IPS-20b (cell line): ENCODE results near the gene EFNB1.
"Not testable (repeated sequence)": the region's sequence is repeated elsewhere in the genome, so short reads cannot be mapped to it uniquely, and the experiment has no call there.

Experiments used
- H3K27ac ChIP-seq: one replicate; pipeline ENCODE4 v1.5.1; 2013; ENCODE audit warnings: low read length
- H3K27me3 ChIP-seq: 2 replicates; pipeline ENCODE4 v1.6.1; 2013; ENCODE audit warnings: mild to moderate bottlenecking, low read length, inconsistent platforms; ENCODE audit not compliant: insufficient read depth
- H3K36me3 ChIP-seq: 2 replicates; pipeline ENCODE4 v1.6.1; 2013; ENCODE audit warnings: low read depth, mild to moderate bottlenecking, inconsistent platforms, low read length, moderate library complexity; ENCODE audit not compliant: insufficient read depth
- H3K4me1 ChIP-seq: 2 replicates; pipeline ENCODE4 v1.6.1; 2013; ENCODE audit warnings: mild to moderate bottlenecking, control low read depth, inconsistent platforms, low read length, moderate library complexity; ENCODE audit not compliant: insufficient read depth
- H3K4me3 ChIP-seq: 2 replicates; pipeline ENCODE4 v1.5.1; 2013; ENCODE audit warnings: mild to moderate bottlenecking, low read length, inconsistent platforms
- H3K9ac ChIP-seq: 2 replicates; pipeline ENCODE4 v1.6.1; 2013; ENCODE audit warnings: low read depth, mild to moderate bottlenecking, inconsistent platforms, low read length, moderate library complexity
- H3K9me3 ChIP-seq: 2 replicates; pipeline ENCODE4 v1.6.1; 2013; ENCODE audit warnings: mild to moderate bottlenecking, low read depth, low read length, inconsistent platforms; ENCODE audit not compliant: insufficient read depth

The EFNB1 gene

GRCh38 chrX:68828740-68829581, at the start of gene EFNB1:
Gene EFNB1 (plus strand): TSS chrX:68829021. CDS start chrX:68829777, 756 bp downstream.
- H3K27me3 ChIP-seq = peaks cover 95% of the 10 kb centered on the region
- no peak within 1 kb of the TSS for H3K27ac ChIP-seq
- H3K4me1 ChIP-seq = peaks cover 6% of the 10 kb centered on the region; the same call in 1 of the 2 replicates
- H3K4me3 ChIP-seq = peak within 1 kb of the TSS; percentile 72
- H3K36me3 ChIP-seq = no peaks in the 10 kb centered on the region
- no peaks in the 10 kb centered on the region for H3K9me3 ChIP-seq
- H3K9ac ChIP-seq = peak within 1 kb of the TSS; percentile 61; the same call in 1 of the 2 replicates

GRCh38 chrX:68781295-68781694, 47.5 kb upstream of the EFNB1 start:
- H3K4me1 ChIP-seq, H3K9me3 ChIP-seq, H3K27me3 ChIP-seq, H3K9ac ChIP-seq, H3K4me3 ChIP-seq, H3K27ac ChIP-seq, H3K36me3 ChIP-seq: not testable (repeated sequence)

- no peak overlapping the region for H3K27ac ChIP-seq
- H3K9ac ChIP-seq = no peak overlapping the region
- no peaks in the 10 kb centered on the region for H3K36me3 ChIP-seq
- no peak overlapping the region for H3K4me3 ChIP-seq
- H3K9me3 ChIP-seq = no peaks in the 10 kb centered on the region
- no peaks in the 10 kb centered on the region for H3K4me1 ChIP-seq
- no peaks in the 10 kb centered on the region for H3K27me3 ChIP-seq
Observed at GRCh38 chrX:68784816-68785215, 44.0 kb upstream of the EFNB1 start.

GRCh38 chrX:68786581-68786980, 42.2 kb upstream of the EFNB1 start:
- not testable (repeated sequence) for H3K9me3 ChIP-seq, H3K27ac ChIP-seq, H3K27me3 ChIP-seq, H3K4me3 ChIP-seq, H3K9ac ChIP-seq, H3K36me3 ChIP-seq, H3K4me1 ChIP-seq

- H3K27ac ChIP-seq = no peak overlapping the region
- no peaks in the 10 kb centered on the region for H3K4me1 ChIP-seq
- H3K27me3 ChIP-seq = no peaks in the 10 kb centered on the region
- H3K4me3 ChIP-seq = no peak overlapping the region
- H3K9ac ChIP-seq = no peak overlapping the region
- H3K9me3 ChIP-seq = no peaks in the 10 kb centered on the region
- H3K36me3 ChIP-seq = no peaks in the 10 kb centered on the region
Observed at GRCh38 chrX:68789966-68790365, 38.9 kb upstream of the EFNB1 start.

GRCh38 chrX:68792083-68792482, 36.7 kb upstream of the EFNB1 start:
- Histone ChIP-seq H3K4me3 (no peak overlapping the region), H3K36me3 (no peaks in the 10 kb centered on the region), H3K27ac (no peak overlapping the region), H3K9me3 (no peaks in the 10 kb centered on the region), H3K9ac (no peak overlapping the region), H3K4me1 (no peaks in the 10 kb centered on the region), H3K27me3 (no peaks in the 10 kb centered on the region)

GRCh38 chrX:68794461-68794860, 34.4 kb upstream of the EFNB1 start:
- Histone ChIP-seq H3K4me3 (no peak overlapping the region), H3K27me3 (no peaks in the 10 kb centered on the region), H3K9me3 (peaks cover 13% of the 10 kb centered on the region; the same call in 1 of the 2 replicates), H3K27ac (no peak overlapping the region), H3K4me1 (no peaks in the 10 kb centered on the region), H3K9ac (no peak overlapping the region), H3K36me3 (no peaks in the 10 kb centered on the region)

- peaks cover 18% of the 10 kb centered on the region for H3K9me3 ChIP-seq
- H3K27ac ChIP-seq = no peak overlapping the region
- H3K36me3 ChIP-seq = no peaks in the 10 kb centered on the region
- H3K27me3 ChIP-seq = no peaks in the 10 kb centered on the region
- no peak overlapping the region for H3K4me3 ChIP-seq
- H3K4me1 ChIP-seq = no peaks in the 10 kb centered on the region
- no peak overlapping the region for H3K9ac ChIP-seq
Observed at GRCh38 chrX:68795741-68796140, 33.1 kb upstream of the EFNB1 start.

GRCh38 chrX:68798400-68798799, 30.4 kb upstream of the EFNB1 start:
- not testable (repeated sequence) for H3K27me3 ChIP-seq, H3K9ac ChIP-seq, H3K4me3 ChIP-seq, H3K4me1 ChIP-seq, H3K27ac ChIP-seq, H3K36me3 ChIP-seq
- peaks cover 18% of the 10 kb centered on the region for H3K9me3 ChIP-seq

- Histone ChIP-seq H3K4me3 (no peak overlapping the region), H3K27me3 (no peaks in the 10 kb centered on the region), H3K36me3 (no peaks in the 10 kb centered on the region), H3K9ac (no peak overlapping the region), H3K9me3 (peaks cover 18% of the 10 kb centered on the region), H3K4me1 (no peaks in the 10 kb centered on the region), H3K27ac (no peak overlapping the region)
Observed at GRCh38 chrX:68801737-68802290, 27.0 kb upstream of the EFNB1 start.

GRCh38 chrX:68807818-68808217, 21.0 kb upstream of the EFNB1 start:
- Histone ChIP-seq H3K9ac (no peak overlapping the region), H3K4me1 (no peaks in the 10 kb centered on the region), H3K4me3 (no peak overlapping the region), H3K36me3 (no peaks in the 10 kb centered on the region), H3K9me3 (no peaks in the 10 kb centered on the region), H3K27me3 (no peaks in the 10 kb centered on the region), H3K27ac (no peak overlapping the region)

- no peaks in the 10 kb centered on the region for H3K4me1 ChIP-seq
- H3K4me3 ChIP-seq = no peak overlapping the region
- H3K27me3 ChIP-seq = no peaks in the 10 kb centered on the region
- H3K9me3 ChIP-seq = no peaks in the 10 kb centered on the region
- H3K27ac ChIP-seq = no peak overlapping the region
- no peak overlapping the region for H3K9ac ChIP-seq
- no peaks in the 10 kb centered on the region for H3K36me3 ChIP-seq
Observed at GRCh38 chrX:68808686-68809357, 20.0 kb upstream of the EFNB1 start.
